GM10266 (cell line): ENCODE data around the gene SLIT3.

ENCODE experiments used
- DNase-seq: peaks from one replicate; pipeline ENCODE4 v3.0.0; 2012; ENCODE audit errors: extremely low spot score
- TF ChIP-seq, protein P1 (sequence below): IDR thresholded peaks from 2 replicates; pipeline ENCODE4 v1.5.1; 2012; ENCODE audit warnings: mild to moderate bottlenecking, low read depth; ENCODE audit not compliant: control insufficient read depth, insufficient read depth; ENCODE audit errors: missing control alignments

The SLIT3 gene

GRCh38 chr5:169050636-169051035, 250.3 kb downstream of the SLIT3 start:
- DNase-seq: no peak
- TF ChIP-seq, protein P1, sequence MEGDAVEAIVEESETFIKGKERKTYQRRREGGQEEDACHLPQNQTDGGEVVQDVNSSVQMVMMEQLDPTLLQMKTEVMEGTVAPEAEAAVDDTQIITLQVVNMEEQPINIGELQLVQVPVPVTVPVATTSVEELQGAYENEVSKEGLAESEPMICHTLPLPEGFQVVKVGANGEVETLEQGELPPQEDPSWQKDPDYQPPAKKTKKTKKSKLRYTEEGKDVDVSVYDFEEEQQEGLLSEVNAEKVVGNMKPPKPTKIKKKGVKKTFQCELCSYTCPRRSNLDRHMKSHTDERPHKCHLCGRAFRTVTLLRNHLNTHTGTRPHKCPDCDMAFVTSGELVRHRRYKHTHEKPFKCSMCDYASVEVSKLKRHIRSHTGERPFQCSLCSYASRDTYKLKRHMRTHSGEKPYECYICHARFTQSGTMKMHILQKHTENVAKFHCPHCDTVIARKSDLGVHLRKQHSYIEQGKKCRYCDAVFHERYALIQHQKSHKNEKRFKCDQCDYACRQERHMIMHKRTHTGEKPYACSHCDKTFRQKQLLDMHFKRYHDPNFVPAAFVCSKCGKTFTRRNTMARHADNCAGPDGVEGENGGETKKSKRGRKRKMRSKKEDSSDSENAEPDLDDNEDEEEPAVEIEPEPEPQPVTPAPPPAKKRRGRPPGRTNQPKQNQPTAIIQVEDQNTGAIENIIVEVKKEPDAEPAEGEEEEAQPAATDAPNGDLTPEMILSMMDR: no peak

DNA sequence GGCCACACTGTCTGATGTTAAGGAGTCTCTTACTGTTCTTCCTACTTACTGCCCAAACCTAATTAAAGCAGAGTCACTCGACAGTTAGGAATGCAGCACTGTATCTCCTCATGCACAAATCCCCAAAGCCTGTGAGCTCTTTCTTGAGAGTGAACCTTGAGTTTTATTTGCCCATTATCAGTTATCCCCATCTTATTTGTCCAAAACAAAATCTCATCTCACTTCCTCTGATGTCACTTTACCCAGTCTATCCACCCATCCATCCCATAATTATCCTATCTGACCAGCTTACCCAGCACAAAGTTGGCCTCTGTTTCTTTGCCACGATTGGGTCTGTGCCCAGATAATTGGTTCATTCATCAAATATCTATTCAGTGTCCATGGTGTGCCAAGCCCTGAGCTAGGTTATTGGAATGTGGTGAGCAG, 250.8 kb downstream of the SLIT3 start:
- TF ChIP-seq, protein P1: no peak
- no peak for DNase-seq

GRCh38 chr5:169049712-169050111, 251.2 kb downstream of the SLIT3 start:
- TF ChIP-seq, protein P1: no peak

DNA sequence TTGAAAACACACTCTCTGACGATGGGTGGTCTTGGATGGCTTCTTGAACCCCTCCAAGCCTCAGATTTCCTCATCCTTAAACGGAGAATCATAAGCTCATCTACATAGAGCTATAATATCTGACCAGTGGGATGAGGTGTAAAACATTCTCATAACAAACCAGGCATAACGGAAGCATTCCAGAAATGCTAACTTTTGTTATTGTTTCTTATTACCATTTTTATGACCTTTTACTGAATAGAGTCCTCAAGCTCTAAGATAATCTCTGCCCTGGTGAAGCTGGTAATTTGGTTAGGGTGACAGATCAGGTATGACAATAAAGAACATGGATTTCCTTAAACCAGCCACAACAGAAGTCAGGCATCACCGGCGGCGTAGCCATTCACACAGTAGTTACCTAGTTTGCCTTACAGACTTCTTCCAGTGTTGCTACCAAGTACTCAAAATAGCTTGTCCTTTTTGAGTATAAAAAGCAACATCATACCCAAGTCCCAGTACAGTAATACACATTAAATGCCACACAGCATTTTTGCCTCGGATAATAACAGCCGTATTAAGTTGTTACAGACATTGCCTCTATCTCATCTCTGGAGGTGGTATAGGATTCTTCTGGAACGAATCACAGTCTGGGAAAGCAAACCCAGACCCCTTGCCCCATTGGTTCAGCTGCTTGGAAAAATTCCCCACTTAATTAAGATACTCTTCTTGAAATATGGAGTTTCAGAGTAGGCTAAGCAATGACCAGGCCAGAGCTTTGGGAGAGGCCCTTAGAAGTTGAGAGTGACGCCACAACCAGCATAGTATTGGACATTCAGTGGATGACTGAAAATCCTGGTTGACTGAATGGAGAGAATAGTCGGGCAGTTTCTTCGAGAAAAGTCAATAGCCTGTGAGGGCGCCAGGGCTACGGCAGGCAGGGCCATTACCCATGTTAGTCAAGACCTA, 252.5 kb downstream of the SLIT3 start:
- DNase-seq: no peak
- TF ChIP-seq, protein P1: no peak

More at GRCh38 chr5:169049712-169050111, 251.2 kb downstream of the SLIT3 start:
- DNase-seq: no peak

GRCh38 chr5:169044962-169045361, 256.0 kb downstream of the SLIT3 start:
- no peak for DNase-seq
- TF ChIP-seq, protein P1: no peak

DNA sequence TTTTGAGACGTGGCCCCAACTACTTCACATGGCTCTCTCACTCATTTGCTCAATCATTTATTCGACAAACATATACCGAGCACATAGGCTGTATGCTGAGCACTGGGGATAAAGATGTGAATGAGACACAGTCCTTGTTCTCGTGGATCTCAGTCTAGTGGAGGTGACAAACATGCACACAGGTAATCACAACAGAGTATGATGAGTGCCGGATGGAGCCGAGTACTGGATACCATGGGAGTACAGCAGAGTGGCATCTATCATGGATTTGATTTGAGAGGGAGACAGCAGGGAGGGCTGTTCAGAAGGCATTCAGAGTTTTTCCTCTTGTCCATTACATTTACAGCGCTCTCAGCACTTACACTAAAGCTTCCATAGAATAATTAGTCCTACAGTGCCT, 259.8 kb downstream of the SLIT3 start:
- DNase-seq: no peak
- TF ChIP-seq, protein P1: no peak

- TF ChIP-seq, protein P1: no peak
These were observed 261.3 kb downstream of the SLIT3 start for GRCh38 chr5:169039592-169039991.

More at GRCh38 chr5:169039592-169039991, 261.3 kb downstream of the SLIT3 start:
- no peak for DNase-seq
